Measurements from ENCODE around the gene RERE. TPM values are rescaled to one million over a fixed set of nuclear protein-coding genes. Genes with fewer than 3 reads are reported as not detected.

The RERE gene
- total and polyA plus RNA-seq, 11 donors: 53.5 to 236 (median 121) TPM

- TF ChIP-seq POLR2A (IDR thresholded peaks at IDR 0.05): no peak
- no peak for TF ChIP-seq CTCF (IDR thresholded peaks at IDR 0.05)
- Histone ChIP-seq H3K36me3 (peaks cover 0 to 47% (median 19%) of the 10 kb centered on the region in 9 donors), H3K4me3 (no peak overlapping the region), H3K9me3 (no peaks in the 10 kb centered on the region), H3K27me3 (no peaks in the 10 kb centered on the region), H3K4me1 (peaks cover 0 to 90% (median 64%) of the 10 kb centered on the region in 12 donors), H3K27ac (peak overlapping the region in 2 of 12 donors; percentile 1 to 46)
- DNase-seq (no peak), ATAC-seq (no peak)
- intact Hi-C loops (cut with DNase I): no loop called here
- 83 to 87% (median 87%) methylated on average over 12 of the region's 12 CpGs for WGBS, 4 donors
Measured at GRCh38 chr1:8388732-8389562, 428.5 kb downstream of the RERE start.

GRCh38 chr1:8386247-8386646, 431.2 kb downstream of the RERE start:
- DNase-seq (no peak), ATAC-seq (no peak)
- peak overlapping the region in 3 of 12 donors; percentile 9 to 17 (median 12) for H3K27ac ChIP-seq
- TF ChIP-seq POLR2A (IDR thresholded peaks at IDR 0.05) (no peak), CTCF (IDR thresholded peaks at IDR 0.05) (no peak)
- no peaks in the 10 kb centered on the region for H3K9me3 ChIP-seq
- H3K4me3 ChIP-seq: no peak overlapping the region
- H3K36me3 ChIP-seq: peaks cover 0 to 40% (median 17%) of the 10 kb centered on the region in 9 donors
- peaks cover 0 to 91% (median 72%) of the 10 kb centered on the region in 12 donors for H3K4me1 ChIP-seq
- H3K27me3 ChIP-seq: no peaks in the 10 kb centered on the region
- intact Hi-C loops (cut with DNase I): no loop called here

- DNase-seq (peak in 1 of 5 donors; percentile 67), ATAC-seq (peak; percentile 15 to 60 (median 36))
- 23 to 50% (median 46%) methylated on average over 2 of the region's 2 CpGs for WGBS, 4 donors
- peak overlapping the region in 11 of 12 donors; percentile 11 to 92 (median 35) for H3K27ac ChIP-seq
- no peaks in the 10 kb centered on the region for H3K27me3 ChIP-seq
- peaks cover 0 to 48% (median 11%) of the 10 kb centered on the region in 9 donors for H3K36me3 ChIP-seq
- TF ChIP-seq CTCF (IDR thresholded peaks at IDR 0.05): no peak
- H3K4me3 ChIP-seq: no peak overlapping the region
- peaks cover 0 to 93% (median 79%) of the 10 kb centered on the region in 12 donors for H3K4me1 ChIP-seq
- H3K9me3 ChIP-seq: no peaks in the 10 kb centered on the region
- intact Hi-C loops (cut with DNase I): no loop called here
Measured at GRCh38 chr1:8384577-8384976, 432.9 kb downstream of the RERE start.

GRCh38 chr1:8384088-8384487, 433.4 kb downstream of the RERE start:
- 56 to 63% (median 58%) methylated on average over 6 of the region's 6 CpGs for WGBS, 4 donors
- peak overlapping the region in 11 of 12 donors; percentile 11 to 92 (median 35) for H3K27ac ChIP-seq
- H3K4me3 ChIP-seq: no peak overlapping the region
- ATAC-seq (peak in 2 of 4 donors; percentile 28 to 36), DNase-seq (no peak)
- intact Hi-C loops (cut with DNase I): no loop called here
- H3K9me3 ChIP-seq: no peaks in the 10 kb centered on the region
- TF ChIP-seq CTCF (IDR thresholded peaks at IDR 0.05) (no peak), POLR2A (IDR thresholded peaks at IDR 0.05) (no peak)
- no peaks in the 10 kb centered on the region for H3K27me3 ChIP-seq
- H3K4me1 ChIP-seq: peaks cover 0 to 93% (median 82%) of the 10 kb centered on the region in 12 donors
- peaks cover 0 to 48% (median 7%) of the 10 kb centered on the region in 9 donors for H3K36me3 ChIP-seq

Data from heart left ventricle (tissue), 16 donors.